ENCODE results near the gene RGS4.

GRCh38 chr1:163090321-163090945 is 21.3 kb downstream of the RGS4 start:
- TF ChIP-seq POLR2AphosphoS5 (IDR thresholded peaks at IDR 0.05; ENCODE audit: low read depth, low read length), result no peak
- no peak for TF ChIP-seq POLR2A (IDR thresholded peaks at IDR 0.05; ENCODE audit: low read depth, low read length)
- TF ChIP-seq TAF1 (IDR thresholded peaks at IDR 0.05; ENCODE audit: borderline replicate concordance, low read depth, low read length), result no peak
